ENCODE results near the gene RARB. TPM values are rescaled to one million over a fixed set of nuclear protein-coding genes. Genes with fewer than 3 reads are reported as not detected.

RARB gene
- total RNA-seq, 1 donor from 2014 or later = not detected

DNA sequence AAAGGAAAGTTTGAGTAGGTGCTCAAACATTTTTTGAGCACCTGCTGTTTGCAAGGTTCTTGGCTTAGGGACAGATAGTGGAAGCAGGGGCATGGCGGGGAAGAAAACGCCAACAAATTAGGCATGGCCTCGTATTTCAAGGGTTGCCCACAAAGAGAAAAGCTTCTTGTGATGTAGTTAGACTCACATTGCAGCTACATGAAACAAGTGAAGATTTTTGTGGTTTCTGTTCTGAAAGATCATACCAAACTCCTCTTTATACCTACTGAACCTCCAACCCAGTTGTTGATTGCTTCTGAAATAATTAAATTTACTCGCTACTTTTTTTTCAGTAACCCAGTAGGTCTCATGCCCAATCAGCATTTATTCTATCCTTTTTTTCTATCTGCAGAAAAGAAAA, 23.5 kb upstream of the RARB start:
- H3K27me3 Mint-ChIP-seq (ENCODE audit: insufficient read depth) = no peaks in the 10 kb centered on the region
- no peaks in the 10 kb centered on the region for H3K36me3 Mint-ChIP-seq (ENCODE audit: low read depth)
- H3K9me3 Mint-ChIP-seq = no peaks in the 10 kb centered on the region
- H3K27ac Mint-ChIP-seq = no peak overlapping the region
- H3K4me1 Mint-ChIP-seq (ENCODE audit: low read depth) = no peaks in the 10 kb centered on the region
- intact Hi-C loops (cut with micrococcal nuclease) = no loop called here
- no peak overlapping the region for H3K4me3 Mint-ChIP-seq
- no peak for DNase-seq (ENCODE audit: low spot score)

DNA sequence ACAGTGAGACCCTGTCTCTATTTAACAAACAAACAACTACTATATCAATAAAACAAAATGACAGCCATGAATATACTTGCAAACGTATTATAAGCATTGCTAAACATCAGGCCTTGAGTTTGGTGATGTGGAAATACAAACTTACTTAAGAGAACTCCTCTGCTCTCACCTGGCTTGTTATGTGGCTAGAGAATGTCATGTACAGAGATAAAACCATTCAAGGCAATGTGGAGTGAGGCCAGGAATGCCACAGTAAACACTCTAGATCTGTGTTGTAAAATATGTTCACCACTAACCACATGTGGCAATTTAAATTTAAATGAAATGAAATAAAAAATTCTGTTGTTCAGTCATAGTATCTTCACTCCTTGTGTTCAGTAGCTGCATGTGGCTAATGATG, 22.7 kb upstream of the RARB start:
- intact Hi-C loops (cut with micrococcal nuclease) = no loop called here
- Mint-ChIP-seq H3K9me3 (no peaks in the 10 kb centered on the region), H3K27ac (no peak overlapping the region), H3K4me3 (no peak overlapping the region), H3K36me3 (ENCODE audit: low read depth) (no peaks in the 10 kb centered on the region), H3K4me1 (ENCODE audit: low read depth) (no peaks in the 10 kb centered on the region), H3K27me3 (ENCODE audit: insufficient read depth) (no peaks in the 10 kb centered on the region)
- DNase-seq (ENCODE audit: low spot score) = no peak

DNA sequence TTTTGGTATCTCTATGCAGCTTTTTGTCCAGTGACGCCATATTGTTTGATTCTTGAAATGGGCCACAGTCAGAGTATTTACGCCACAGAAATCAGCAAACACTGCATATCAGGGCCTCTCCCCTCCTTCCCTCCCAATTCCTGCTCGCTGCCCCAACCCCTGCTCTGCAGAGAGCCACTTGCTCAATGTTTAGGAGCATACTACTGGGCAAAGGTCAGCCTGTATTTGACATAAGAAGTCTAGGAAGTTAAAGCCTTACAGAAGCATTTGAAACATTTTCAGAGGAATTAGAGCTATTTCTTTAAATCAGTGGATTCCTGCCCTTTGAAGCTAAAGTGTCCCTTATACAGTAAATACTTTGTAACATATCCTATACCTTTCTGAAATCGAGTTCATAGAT, 17.4 kb upstream of the RARB start:
- Mint-ChIP-seq H3K36me3 (ENCODE audit: low read depth) (no peaks in the 10 kb centered on the region), H3K4me1 (ENCODE audit: low read depth) (no peaks in the 10 kb centered on the region), H3K27me3 (ENCODE audit: insufficient read depth) (no peaks in the 10 kb centered on the region), H3K9me3 (no peaks in the 10 kb centered on the region), H3K4me3 (no peak overlapping the region), H3K27ac (no peak overlapping the region)
- DNase-seq (ENCODE audit: low spot score) = no peak
- intact Hi-C loops (cut with micrococcal nuclease) = no loop called here

DNA sequence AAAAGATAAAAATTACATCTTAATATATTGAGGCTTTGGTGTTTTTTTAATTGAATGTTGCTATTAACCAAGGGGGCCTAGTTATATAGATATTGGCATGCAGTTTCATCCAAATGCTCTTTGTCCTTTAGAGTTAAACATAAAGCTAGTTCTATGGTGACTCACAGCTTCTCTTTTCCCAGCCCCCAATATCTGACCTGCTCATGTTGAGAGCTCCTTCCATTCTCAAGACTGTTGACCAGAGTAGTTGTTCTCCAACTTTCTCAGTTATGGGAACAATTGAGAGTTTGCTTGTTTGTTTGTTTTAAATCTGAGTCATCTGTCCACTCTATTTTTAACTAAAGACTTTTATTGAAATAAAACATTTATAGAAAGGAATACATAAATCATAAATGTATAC, 15.8 kb upstream of the RARB start:
- Mint-ChIP-seq H3K9me3 (no peaks in the 10 kb centered on the region), H3K4me3 (no peak overlapping the region), H3K27ac (no peak overlapping the region), H3K4me1 (ENCODE audit: low read depth) (no peaks in the 10 kb centered on the region), H3K36me3 (ENCODE audit: low read depth) (no peaks in the 10 kb centered on the region), H3K27me3 (ENCODE audit: insufficient read depth) (no peaks in the 10 kb centered on the region)
- DNase-seq (ENCODE audit: low spot score) = no peak
- intact Hi-C loops (cut with micrococcal nuclease) = no loop called here

DNA sequence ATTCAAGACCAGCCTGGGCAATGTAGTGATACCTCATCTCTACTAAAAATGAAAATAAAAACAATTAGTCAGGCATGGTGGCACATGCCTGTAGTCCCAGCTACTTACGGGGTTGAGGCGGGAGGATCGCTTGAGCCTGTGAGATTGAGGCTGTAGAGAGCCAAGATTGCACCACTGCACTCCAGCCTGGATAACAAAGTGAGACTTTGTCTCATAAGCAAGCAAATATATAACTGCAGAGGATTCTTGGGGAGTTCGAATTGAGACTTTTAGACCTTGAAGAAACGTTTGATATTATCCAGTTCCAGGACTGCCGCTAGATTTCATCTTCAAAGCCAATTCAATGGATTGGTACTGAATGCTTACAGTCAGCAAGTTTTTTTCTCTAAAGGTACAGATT, 11.9 kb upstream of the RARB start:
- Mint-ChIP-seq H3K36me3 (ENCODE audit: low read depth) (no peaks in the 10 kb centered on the region), H3K9me3 (no peaks in the 10 kb centered on the region)

DNA sequence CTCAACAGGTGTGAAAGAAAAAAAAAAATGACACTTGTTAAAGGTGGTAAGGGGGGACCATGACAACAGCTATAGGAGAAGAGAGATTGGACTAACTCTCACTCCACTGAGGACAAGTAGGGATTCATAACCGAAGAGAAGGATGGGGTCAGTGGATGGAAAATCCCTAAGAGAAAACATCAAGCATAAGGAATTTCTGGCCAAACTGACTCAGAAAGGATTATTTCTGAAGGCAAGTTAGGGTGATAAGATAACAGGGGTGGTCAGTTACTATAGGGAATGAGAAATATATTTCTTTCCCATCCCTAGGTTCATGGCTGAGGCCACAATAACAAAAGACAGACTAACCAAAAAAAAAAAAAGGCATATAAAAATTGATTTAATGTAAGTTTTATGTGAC, 9.5 kb upstream of the RARB start:
- H3K4me3 Mint-ChIP-seq = no peak overlapping the region
- intact Hi-C loops (cut with micrococcal nuclease) = no loop called here
- no peaks in the 10 kb centered on the region for H3K27me3 Mint-ChIP-seq (ENCODE audit: insufficient read depth)
- H3K4me1 Mint-ChIP-seq (ENCODE audit: low read depth) = no peaks in the 10 kb centered on the region
- DNase-seq (ENCODE audit: low spot score) = no peak
- H3K36me3 Mint-ChIP-seq (ENCODE audit: low read depth) = no peaks in the 10 kb centered on the region
- no peak overlapping the region for H3K27ac Mint-ChIP-seq
- H3K9me3 Mint-ChIP-seq = no peaks in the 10 kb centered on the region

More for the DNA sequence above, 11.9 kb upstream of the RARB start:
- Mint-ChIP-seq H3K4me1 (ENCODE audit: low read depth) (no peaks in the 10 kb centered on the region), H3K27me3 (ENCODE audit: insufficient read depth) (no peaks in the 10 kb centered on the region), H3K27ac (no peak overlapping the region), H3K4me3 (no peak overlapping the region)
- no peak for DNase-seq (ENCODE audit: low spot score)
- intact Hi-C loops (cut with micrococcal nuclease) = no loop called here

DNA sequence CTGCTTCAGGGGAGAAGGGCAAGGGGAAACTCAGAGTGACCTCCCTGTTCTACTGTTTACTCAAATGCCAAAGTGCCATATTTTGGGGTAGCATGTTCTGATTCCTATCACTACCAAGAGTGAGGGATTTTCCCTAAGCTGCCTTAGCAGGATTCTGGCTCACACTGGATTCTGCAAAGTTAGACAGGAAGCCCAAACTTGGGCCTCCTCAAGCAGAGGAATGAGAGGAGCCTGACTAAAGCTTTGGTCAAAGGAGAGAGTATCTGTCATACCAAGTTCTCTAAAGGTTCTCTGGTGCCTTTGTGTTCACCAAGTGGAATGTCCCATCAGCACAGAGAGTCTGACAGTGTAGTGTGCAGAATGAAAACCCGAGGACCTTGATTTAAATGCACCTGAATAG, 8.8 kb upstream of the RARB start:
- no peak overlapping the region for H3K4me3 Mint-ChIP-seq
- no peaks in the 10 kb centered on the region for H3K9me3 Mint-ChIP-seq
- H3K27me3 Mint-ChIP-seq (ENCODE audit: insufficient read depth) = no peaks in the 10 kb centered on the region
- no peak for DNase-seq (ENCODE audit: low spot score)
- no peaks in the 10 kb centered on the region for H3K36me3 Mint-ChIP-seq (ENCODE audit: low read depth)
- intact Hi-C loops (cut with micrococcal nuclease) = no loop called here
- no peak overlapping the region for H3K27ac Mint-ChIP-seq
- H3K4me1 Mint-ChIP-seq (ENCODE audit: low read depth) = no peaks in the 10 kb centered on the region

DNA sequence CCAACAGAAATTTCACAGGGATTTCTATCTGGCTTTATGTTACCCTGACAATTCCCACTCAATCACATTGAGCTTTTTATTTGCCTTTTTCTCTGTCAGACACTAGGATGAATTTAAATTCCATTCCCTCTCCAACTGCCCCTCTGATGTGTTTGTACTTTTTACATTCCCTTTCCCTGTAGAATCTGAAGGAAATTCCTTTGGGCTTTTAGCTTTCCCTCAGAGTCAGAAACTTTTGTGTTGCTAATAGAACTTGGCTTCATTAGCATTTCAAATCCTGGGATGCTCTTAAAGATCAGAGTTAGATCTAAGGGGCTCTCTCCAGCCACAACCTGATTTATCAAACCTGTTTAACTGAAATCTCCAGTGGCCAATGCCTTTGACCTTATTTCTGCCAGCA, 7.9 kb upstream of the RARB start:
- no peaks in the 10 kb centered on the region for H3K36me3 Mint-ChIP-seq (ENCODE audit: low read depth)
- no peaks in the 10 kb centered on the region for H3K4me1 Mint-ChIP-seq (ENCODE audit: low read depth)
- H3K27me3 Mint-ChIP-seq (ENCODE audit: insufficient read depth) = peaks cover 2% of the 10 kb centered on the region
- H3K4me3 Mint-ChIP-seq = no peak overlapping the region
- intact Hi-C loops (cut with micrococcal nuclease) = no loop called here
- H3K9me3 Mint-ChIP-seq = no peaks in the 10 kb centered on the region
- H3K27ac Mint-ChIP-seq = no peak overlapping the region
- DNase-seq (ENCODE audit: low spot score) = no peak

DNA sequence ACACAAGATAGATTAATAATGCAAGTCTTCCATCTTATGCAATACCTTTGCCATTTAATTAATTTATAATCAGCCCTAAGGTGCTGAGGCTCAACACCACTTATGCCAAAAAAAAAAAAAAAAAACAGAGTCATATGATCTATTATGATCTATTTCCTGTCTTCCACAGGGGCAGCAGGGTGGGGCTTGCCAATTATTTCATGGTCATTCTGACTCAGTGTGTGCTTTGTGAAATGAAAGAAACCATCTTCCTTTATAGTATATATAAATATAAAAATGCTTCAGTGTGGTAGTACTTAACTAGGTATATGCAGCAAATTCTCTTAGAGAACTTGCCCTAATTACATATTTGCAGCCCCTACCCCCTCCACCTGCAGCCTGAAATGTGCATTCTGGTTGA, 7.2 kb upstream of the RARB start:
- DNase-seq (ENCODE audit: low spot score) = no peak
- Mint-ChIP-seq H3K9me3 (no peaks in the 10 kb centered on the region), H3K27ac (no peak overlapping the region), H3K4me1 (ENCODE audit: low read depth) (no peaks in the 10 kb centered on the region), H3K36me3 (ENCODE audit: low read depth) (no peaks in the 10 kb centered on the region), H3K4me3 (no peak overlapping the region), H3K27me3 (ENCODE audit: insufficient read depth) (peaks cover 7% of the 10 kb centered on the region)
- intact Hi-C loops (cut with micrococcal nuclease) = no loop called here

DNA sequence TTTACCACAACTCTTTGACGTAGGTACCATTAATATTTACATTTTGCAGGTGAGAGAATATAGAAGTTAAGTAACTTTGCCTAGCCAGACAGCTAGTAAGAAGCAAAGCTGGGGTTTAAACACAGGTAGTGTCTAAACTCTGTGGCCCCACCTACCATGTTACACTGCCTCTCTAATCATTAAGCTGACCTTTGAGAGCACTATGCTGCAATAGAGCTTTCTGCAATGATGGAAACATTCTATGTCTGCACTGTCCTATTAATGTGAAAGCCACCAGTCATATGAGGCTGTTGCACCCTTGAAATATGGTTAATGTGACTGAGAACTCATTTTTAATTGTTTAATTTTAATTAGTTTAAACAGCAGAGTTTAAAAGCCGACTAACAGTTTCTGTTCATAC, 6.3 kb upstream of the RARB start:
- DNase-seq (ENCODE audit: low spot score) = no peak
- no peak overlapping the region for H3K27ac Mint-ChIP-seq
- no peaks in the 10 kb centered on the region for H3K36me3 Mint-ChIP-seq (ENCODE audit: low read depth)
- intact Hi-C loops (cut with micrococcal nuclease) = no loop called here
- no peaks in the 10 kb centered on the region for H3K4me1 Mint-ChIP-seq (ENCODE audit: low read depth)
- peaks cover 13% of the 10 kb centered on the region for H3K27me3 Mint-ChIP-seq (ENCODE audit: insufficient read depth)
- no peaks in the 10 kb centered on the region for H3K9me3 Mint-ChIP-seq
- no peak overlapping the region for H3K4me3 Mint-ChIP-seq

DNA sequence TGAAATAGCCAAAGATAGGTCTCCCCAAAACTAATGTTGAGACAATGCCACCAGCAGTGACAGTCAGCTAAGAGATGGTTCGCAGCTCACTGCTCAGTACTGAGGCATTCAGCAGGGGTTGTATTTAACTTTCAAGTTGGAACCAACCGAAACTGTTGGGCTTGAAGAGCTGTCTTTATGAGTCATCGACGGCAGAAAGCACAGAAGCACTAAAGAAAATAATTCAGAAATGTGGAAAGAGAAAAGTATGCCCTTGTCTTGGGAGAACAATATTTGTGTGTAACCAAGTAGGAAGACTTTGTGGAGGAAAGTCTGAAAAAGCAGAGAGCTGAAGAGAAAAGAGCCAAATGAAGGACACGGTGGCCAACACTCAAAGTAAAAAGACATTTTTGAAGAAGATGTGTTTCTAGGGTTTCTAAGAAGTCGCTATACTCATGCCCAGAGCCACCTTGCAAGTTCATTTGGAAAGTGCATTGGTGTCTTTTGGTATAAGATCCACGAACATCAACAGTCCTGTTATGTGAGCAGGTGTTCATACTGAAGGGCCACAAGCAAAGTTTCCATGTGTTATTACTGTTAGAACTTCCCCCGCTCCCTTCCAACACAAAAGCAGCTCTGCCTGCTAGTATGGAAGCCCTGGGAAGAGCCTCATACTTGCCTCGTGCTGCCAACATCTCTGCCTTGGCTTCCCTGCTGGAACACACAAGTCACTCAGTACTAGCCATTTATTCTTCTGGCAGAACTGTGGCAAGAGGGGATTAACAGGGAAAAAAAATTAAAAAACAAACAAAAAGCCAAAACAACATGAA, 4.1 kb upstream of the RARB start:
- no peaks in the 10 kb centered on the region for H3K9me3 Mint-ChIP-seq
- no peak overlapping the region for H3K27ac Mint-ChIP-seq
- no peak overlapping the region for H3K4me3 Mint-ChIP-seq
- DNase-seq (ENCODE audit: low spot score) = no peak
- H3K27me3 Mint-ChIP-seq (ENCODE audit: insufficient read depth) = peaks cover 32% of the 10 kb centered on the region
- no peaks in the 10 kb centered on the region for H3K36me3 Mint-ChIP-seq (ENCODE audit: low read depth)
- intact Hi-C loops (cut with micrococcal nuclease) = no loop called here
- H3K4me1 Mint-ChIP-seq (ENCODE audit: low read depth) = no peaks in the 10 kb centered on the region

DNA sequence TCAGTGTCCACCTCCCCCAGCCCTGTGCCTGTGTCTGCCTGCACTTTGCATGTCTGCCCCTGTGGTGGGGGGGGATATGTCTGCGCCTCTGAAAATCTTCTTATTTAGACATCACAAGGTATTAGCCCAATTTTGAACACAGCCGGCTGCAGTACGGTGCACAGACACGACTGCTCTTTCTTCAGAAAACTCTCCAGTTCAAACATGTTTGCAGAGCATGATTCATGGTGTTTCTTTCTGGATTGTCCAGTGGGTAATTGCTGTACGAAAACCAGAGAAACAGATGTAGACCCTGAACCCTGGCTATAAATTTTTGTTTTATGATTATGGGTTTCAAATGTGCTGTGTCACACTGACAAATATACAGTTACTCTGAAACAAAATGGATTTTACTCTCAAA, 3.4 kb upstream of the RARB start:
- Mint-ChIP-seq H3K27me3 (ENCODE audit: insufficient read depth) (peaks cover 34% of the 10 kb centered on the region), H3K9me3 (no peaks in the 10 kb centered on the region), H3K4me1 (ENCODE audit: low read depth) (no peaks in the 10 kb centered on the region), H3K36me3 (ENCODE audit: low read depth) (no peaks in the 10 kb centered on the region), H3K4me3 (no peak overlapping the region), H3K27ac (no peak overlapping the region)
- no peak for DNase-seq (ENCODE audit: low spot score)
- intact Hi-C loops (cut with micrococcal nuclease) = no loop called here

DNA sequence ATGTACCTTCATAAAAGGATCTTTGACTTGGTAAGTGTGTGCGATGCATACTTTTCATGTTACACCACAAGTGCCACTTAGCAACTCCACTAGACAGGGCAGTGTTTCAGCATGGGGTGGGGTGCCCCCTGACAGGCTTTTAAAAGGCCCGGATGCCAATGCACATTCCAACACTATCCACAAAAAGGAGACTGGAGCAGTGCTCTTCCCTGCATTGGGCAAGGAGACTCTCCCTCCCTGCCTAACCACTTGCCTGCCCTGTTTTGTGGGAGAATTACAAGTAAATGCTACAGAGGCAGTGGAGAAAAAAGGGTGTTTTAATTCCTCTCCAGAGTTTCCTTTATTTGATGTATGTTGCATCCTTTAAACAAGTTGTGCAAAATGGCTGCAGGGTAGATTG, 1.7 kb upstream of the RARB start:
- H3K27ac Mint-ChIP-seq = no peak overlapping the region

DNA sequence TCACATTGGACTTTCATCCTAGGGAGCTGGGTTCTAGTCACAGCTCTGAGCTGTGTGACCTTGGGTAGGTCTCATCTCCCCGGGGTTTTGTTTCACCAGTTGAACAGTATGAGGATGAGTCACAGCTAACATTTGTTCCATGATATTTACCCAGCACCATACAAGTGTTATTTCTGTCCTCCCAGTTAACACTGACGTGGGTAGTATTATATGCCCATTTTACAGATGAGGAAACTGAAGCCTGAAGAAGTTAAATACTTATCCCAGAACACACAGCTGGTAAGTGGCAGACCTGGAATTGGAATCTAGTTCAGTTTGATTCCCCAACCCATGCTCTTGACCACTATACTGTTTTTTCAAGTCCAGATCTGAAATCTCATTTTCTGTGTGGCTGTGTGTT, 908 bp upstream of the RARB start:
- peaks cover 40% of the 10 kb centered on the region for H3K27me3 Mint-ChIP-seq (ENCODE audit: insufficient read depth)
- no peak for DNase-seq (ENCODE audit: low spot score)
- H3K4me3 Mint-ChIP-seq = no peak overlapping the region
- no peaks in the 10 kb centered on the region for H3K4me1 Mint-ChIP-seq (ENCODE audit: low read depth)
- H3K27ac Mint-ChIP-seq = no peak overlapping the region
- intact Hi-C loops (cut with micrococcal nuclease) = no loop called here
- no peaks in the 10 kb centered on the region for H3K36me3 Mint-ChIP-seq (ENCODE audit: low read depth)
- no peaks in the 10 kb centered on the region for H3K9me3 Mint-ChIP-seq

More for the DNA sequence above, 1.7 kb upstream of the RARB start:
- DNase-seq (ENCODE audit: low spot score) = no peak
- Mint-ChIP-seq H3K4me1 (ENCODE audit: low read depth) (no peaks in the 10 kb centered on the region), H3K4me3 (no peak overlapping the region), H3K27me3 (ENCODE audit: insufficient read depth) (peaks cover 40% of the 10 kb centered on the region), H3K9me3 (no peaks in the 10 kb centered on the region), H3K36me3 (ENCODE audit: low read depth) (no peaks in the 10 kb centered on the region)
- intact Hi-C loops (cut with micrococcal nuclease) = no loop called here

Data from activated T-helper 1 cell treated with anti-CD3 and anti-CD28 coated beads, Interleukin-12 subunit alpha, Interleukin-12 subunit beta, Interleukin-2, Interleukin-4 antibody, amounts not matched to agents 30 ng/mL and 10 ng/mL and 1 ng/mL, durations not matched to agents 14 hours and 24 hours and 36 hours (primary cell).